Endothelial cell of umbilical vein (primary cell): ENCODE data around the gene CHRNE.

Experiments used
- CTCF ChIP-seq, 2 donors: IDR thresholded peaks; 1 replicate in 1 of 2; 2 replicates in 1 of 2; pipeline ENCODE4 v1.5.1; 2011; ENCODE audit warnings: low read length in 2 of 2, mild to moderate bottlenecking in 2 of 2, moderate library complexity in 2 of 2, control low read depth in 1 of 2, inconsistent platforms in 1 of 2, low read depth in 1 of 2; ENCODE audit not compliant: insufficient read depth in 1 of 2; ENCODE audit errors: extremely low read depth in 1 of 2
- EZH2 ChIP-seq: IDR thresholded peaks from 2 replicates; pipeline ENCODE4 v1.6.1; 2012; ENCODE audit warnings: borderline replicate concordance, low read depth, mild to moderate bottlenecking, moderate library complexity, low read length, inconsistent platforms; ENCODE audit not compliant: severe bottlenecking
- GATA2 ChIP-seq: IDR thresholded peaks from 2 replicates; pipeline ENCODE4 v1.7.0; 2011; ENCODE audit warnings: low read depth, mild to moderate bottlenecking, moderate library complexity, mixed read lengths, low read length; ENCODE audit not compliant: insufficient read length, insufficient read depth
- JUN ChIP-seq: IDR thresholded peaks from 2 replicates; pipeline ENCODE4 v1.6.1; 2011; ENCODE audit warnings: borderline replicate concordance, low read depth; ENCODE audit not compliant: insufficient read length, insufficient read depth
- MAX ChIP-seq: IDR thresholded peaks from 2 replicates; pipeline ENCODE4 v1.6.1; 2011; ENCODE audit not compliant: insufficient read depth, insufficient read length
- MYC ChIP-seq: IDR thresholded peaks from one replicate; pipeline ENCODE4 v1.6.1; 2011; ENCODE audit warnings: mild to moderate bottlenecking, low read depth, low read length
- POLR2A ChIP-seq: IDR thresholded peaks from 2 replicates; pipeline ENCODE4 v1.6.1; 2012; ENCODE audit warnings: low read depth, mild to moderate bottlenecking, control low read depth, low read length
- POLR2AphosphoS5 ChIP-seq: IDR thresholded peaks from 2 replicates; pipeline ENCODE4 v1.6.1; 2012; ENCODE audit warnings: low read depth, mild to moderate bottlenecking, control low read depth, low read length, moderate library complexity; ENCODE audit not compliant: insufficient read depth

GRCh38 chr17:4859816-4860625 lies 42.9 kb downstream of the CHRNE start:
- TF ChIP-seq POLR2AphosphoS5 (no peak), EZH2 (no peak), CTCF (IDR thresholded peaks at IDR 0.05; ENCODE audit: extremely low read depth in 1 of 2, insufficient read depth in 1 of 2, low read depth in 1 of 2, low read length in 2 of 2) (no peak), MAX (no peak), GATA2 (no peak), POLR2A (no peak), JUN (no peak), MYC (no peak)
